SK-N-SH treated with all-trans-retinoic acid at 6 μM for 48 hours (cell line): ENCODE results near the gene GDAP1L1.
"Not testable (repeated sequence)": the region's sequence is repeated elsewhere in the genome, so short reads cannot be mapped to it uniquely, and the experiment has no call there.

ENCODE experiments used
- ATAC-seq: fragments of 200-7000 bp; cut with Tn5 transposase; 3 replicates; pipeline ENCODE4 v1.9.1; 2020; ENCODE audit warnings: mild to moderate bottlenecking, moderate library complexity
- ARNTL ChIP-seq: fragments of 450-650 bp; formaldehyde crosslinking; IDR thresholded peaks from 2 replicates; pipeline ENCODE4 v1.5.0; 2020; ENCODE audit warnings: low read depth, mild to moderate bottlenecking, moderate library complexity, borderline replicate concordance
- ESRRG ChIP-seq: fragments of 250-450 bp; sonication (Bioruptor Pico); IDR thresholded peaks from 2 replicates; pipeline ENCODE4 v1.6.1; 2021; ENCODE audit warnings: mild to moderate bottlenecking
- GLIS3 ChIP-seq: fragments of 250-450 bp; sonication (Bioruptor Pico); IDR thresholded peaks from 2 replicates; pipeline ENCODE4 v1.5.0; 2020; ENCODE audit warnings: mild to moderate bottlenecking, moderate library complexity
- ISL1 ChIP-seq: fragments of 250-450 bp; sonication (Bioruptor Pico); IDR thresholded peaks from 2 replicates; pipeline ENCODE4 v2.1.2; 2022; ENCODE audit warnings: mild to moderate bottlenecking, moderate library complexity
- RARB ChIP-seq: fragments of 250-450 bp; sonication (Bioruptor Pico); IDR thresholded peaks from 2 replicates; pipeline ENCODE4 v1.8.0; 2021; ENCODE audit warnings: mild to moderate bottlenecking, moderate library complexity
- SNAI2 ChIP-seq: fragments of 250-450 bp; sonication (Bioruptor Pico); IDR thresholded peaks from 2 replicates; pipeline ENCODE4 v1.5.0; 2020; ENCODE audit warnings: mild to moderate bottlenecking, moderate library complexity
- ZC3H10 ChIP-seq: fragments of 250-450 bp; sonication (Bioruptor Pico); IDR thresholded peaks from 2 replicates; pipeline ENCODE4 v1.5.1; 2021; ENCODE audit warnings: mild to moderate bottlenecking, moderate library complexity
- ZFP3 ChIP-seq: fragments of 250-450 bp; sonication (Bioruptor Pico); IDR thresholded peaks from 2 replicates; pipeline ENCODE4 v1.5.0; 2020; ENCODE audit warnings: mild to moderate bottlenecking, moderate library complexity
- ZNF565 ChIP-seq: fragments of 450-650 bp; formaldehyde crosslinking; conservative IDR thresholded peaks from 2 replicates; pipeline ENCODE4 v1.5.0; 2020; ENCODE audit warnings: low read depth, mild to moderate bottlenecking, moderate library complexity
- ZNF70 ChIP-seq: fragments of 450-650 bp; formaldehyde crosslinking; IDR thresholded peaks from 2 replicates; pipeline ENCODE4 v1.5.0; 2020; ENCODE audit warnings: mild to moderate bottlenecking, moderate library complexity
- ZNF8 ChIP-seq: fragments of 450-650 bp; formaldehyde crosslinking; IDR thresholded peaks from 2 replicates; pipeline ENCODE4 v1.5.0; 2020; ENCODE audit warnings: mild to moderate bottlenecking, moderate library complexity
- TF ChIP-seq, protein P1 (sequence below): fragments of 250-450 bp; sonication (Bioruptor Pico); IDR thresholded peaks from 2 replicates; pipeline ENCODE4 v1.5.0; 2020; ENCODE audit warnings: mild to moderate bottlenecking, moderate library complexity
- TF ChIP-seq, protein P2 (sequence below): fragments of 250-450 bp; sonication (Bioruptor Pico); IDR thresholded peaks from 2 replicates; pipeline ENCODE4 v1.8.0; 2020; ENCODE audit warnings: mild to moderate bottlenecking, moderate library complexity, borderline replicate concordance
- TF ChIP-seq, protein P3 (sequence below): fragments of 250-450 bp; sonication (Bioruptor Pico); IDR thresholded peaks from 2 replicates; pipeline ENCODE4 v1.5.1; 2021; ENCODE audit warnings: mild to moderate bottlenecking, moderate library complexity

The GDAP1L1 gene

DNA sequence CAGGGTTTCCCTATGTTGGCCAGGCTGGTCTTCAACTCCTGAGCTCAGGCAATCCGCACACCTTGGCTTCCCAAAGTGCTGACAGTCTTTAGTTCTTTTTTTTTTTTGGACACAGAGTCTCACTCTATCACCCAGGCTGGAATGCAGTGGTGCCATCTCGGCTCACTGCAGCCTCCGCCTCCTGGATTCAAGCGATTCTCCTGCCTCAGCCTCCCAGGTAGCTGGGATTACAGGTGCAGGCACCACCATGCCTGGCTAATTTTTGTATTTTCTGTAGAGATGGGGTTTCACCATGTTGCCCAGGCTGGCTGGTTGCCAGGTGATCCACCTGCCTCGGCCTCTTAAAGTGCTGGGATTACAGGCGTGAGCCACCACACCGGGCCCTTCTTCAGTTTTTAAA lies 80.6 kb downstream of the GDAP1L1 start:
- not testable (repeated sequence) for ATAC-seq

DNA sequence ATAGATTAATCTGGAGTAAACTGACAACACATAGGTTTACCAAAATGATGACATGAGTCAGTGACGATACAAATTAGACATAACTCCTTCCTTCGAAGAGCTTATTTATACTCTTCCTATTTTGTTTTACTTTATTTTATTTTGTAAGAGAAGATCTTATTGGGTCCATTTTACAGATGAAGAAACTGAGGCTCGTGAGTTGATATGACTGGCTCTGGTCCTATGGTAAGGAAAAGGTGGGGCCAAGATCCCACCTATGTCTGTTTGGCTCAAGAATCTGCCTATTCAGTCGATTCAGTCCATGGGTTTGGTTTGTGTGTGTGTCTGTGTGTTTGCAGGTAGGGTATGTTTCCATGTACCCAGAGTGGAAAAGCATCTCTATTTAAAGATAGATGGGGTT lies 81.3 kb downstream of the GDAP1L1 start:
- ATAC-seq: no peak
- TF ChIP-seq SNAI2 (CRISPR knock-in tag) (no peak), ZC3H10 (no peak), ZNF8 (CRISPR knock-in tag) (no peak), ZNF70 (no peak), GLIS3 (CRISPR knock-in tag) (no peak), ZNF565 (CRISPR knock-in tag) (no peak), ESRRG (no peak), RARB (CRISPR knock-in tag) (no peak), ISL1 (CRISPR knock-in tag) (no peak), ARNTL (no peak), ZFP3 (CRISPR knock-in tag) (no peak)
- TF ChIP-seq, protein P1, sequence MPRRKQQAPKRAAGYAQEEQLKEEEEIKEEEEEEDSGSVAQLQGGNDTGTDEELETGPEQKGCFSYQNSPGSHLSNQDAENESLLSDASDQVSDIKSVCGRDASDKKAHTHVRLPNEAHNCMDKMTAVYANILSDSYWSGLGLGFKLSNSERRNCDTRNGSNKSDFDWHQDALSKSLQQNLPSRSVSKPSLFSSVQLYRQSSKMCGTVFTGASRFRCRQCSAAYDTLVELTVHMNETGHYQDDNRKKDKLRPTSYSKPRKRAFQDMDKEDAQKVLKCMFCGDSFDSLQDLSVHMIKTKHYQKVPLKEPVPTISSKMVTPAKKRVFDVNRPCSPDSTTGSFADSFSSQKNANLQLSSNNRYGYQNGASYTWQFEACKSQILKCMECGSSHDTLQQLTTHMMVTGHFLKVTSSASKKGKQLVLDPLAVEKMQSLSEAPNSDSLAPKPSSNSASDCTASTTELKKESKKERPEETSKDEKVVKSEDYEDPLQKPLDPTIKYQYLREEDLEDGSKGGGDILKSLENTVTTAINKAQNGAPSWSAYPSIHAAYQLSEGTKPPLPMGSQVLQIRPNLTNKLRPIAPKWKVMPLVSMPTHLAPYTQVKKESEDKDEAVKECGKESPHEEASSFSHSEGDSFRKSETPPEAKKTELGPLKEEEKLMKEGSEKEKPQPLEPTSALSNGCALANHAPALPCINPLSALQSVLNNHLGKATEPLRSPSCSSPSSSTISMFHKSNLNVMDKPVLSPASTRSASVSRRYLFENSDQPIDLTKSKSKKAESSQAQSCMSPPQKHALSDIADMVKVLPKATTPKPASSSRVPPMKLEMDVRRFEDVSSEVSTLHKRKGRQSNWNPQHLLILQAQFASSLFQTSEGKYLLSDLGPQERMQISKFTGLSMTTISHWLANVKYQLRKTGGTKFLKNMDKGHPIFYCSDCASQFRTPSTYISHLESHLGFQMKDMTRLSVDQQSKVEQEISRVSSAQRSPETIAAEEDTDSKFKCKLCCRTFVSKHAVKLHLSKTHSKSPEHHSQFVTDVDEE (CRISPR knock-in tag): no peak
- TF ChIP-seq, protein P2, sequence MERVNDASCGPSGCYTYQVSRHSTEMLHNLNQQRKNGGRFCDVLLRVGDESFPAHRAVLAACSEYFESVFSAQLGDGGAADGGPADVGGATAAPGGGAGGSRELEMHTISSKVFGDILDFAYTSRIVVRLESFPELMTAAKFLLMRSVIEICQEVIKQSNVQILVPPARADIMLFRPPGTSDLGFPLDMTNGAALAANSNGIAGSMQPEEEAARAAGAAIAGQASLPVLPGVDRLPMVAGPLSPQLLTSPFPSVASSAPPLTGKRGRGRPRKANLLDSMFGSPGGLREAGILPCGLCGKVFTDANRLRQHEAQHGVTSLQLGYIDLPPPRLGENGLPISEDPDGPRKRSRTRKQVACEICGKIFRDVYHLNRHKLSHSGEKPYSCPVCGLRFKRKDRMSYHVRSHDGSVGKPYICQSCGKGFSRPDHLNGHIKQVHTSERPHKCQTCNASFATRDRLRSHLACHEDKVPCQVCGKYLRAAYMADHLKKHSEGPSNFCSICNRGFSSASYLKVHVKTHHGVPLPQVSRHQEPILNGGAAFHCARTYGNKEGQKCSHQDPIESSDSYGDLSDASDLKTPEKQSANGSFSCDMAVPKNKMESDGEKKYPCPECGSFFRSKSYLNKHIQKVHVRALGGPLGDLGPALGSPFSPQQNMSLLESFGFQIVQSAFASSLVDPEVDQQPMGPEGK: no peak
- TF ChIP-seq, protein P3, sequence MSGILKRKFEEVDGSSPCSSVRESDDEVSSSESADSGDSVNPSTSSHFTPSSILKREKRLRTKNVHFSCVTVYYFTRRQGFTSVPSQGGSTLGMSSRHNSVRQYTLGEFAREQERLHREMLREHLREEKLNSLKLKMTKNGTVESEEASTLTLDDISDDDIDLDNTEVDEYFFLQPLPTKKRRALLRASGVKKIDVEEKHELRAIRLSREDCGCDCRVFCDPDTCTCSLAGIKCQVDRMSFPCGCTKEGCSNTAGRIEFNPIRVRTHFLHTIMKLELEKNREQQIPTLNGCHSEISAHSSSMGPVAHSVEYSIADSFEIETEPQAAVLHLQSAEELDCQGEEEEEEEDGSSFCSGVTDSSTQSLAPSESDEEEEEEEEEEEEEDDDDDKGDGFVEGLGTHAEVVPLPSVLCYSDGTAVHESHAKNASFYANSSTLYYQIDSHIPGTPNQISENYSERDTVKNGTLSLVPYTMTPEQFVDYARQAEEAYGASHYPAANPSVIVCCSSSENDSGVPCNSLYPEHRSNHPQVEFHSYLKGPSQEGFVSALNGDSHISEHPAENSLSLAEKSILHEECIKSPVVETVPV (CRISPR knock-in tag): no peak
- TF ChIP-seq, all 23 proteins: peak for 0
